Stimulated activated CD8-positive, alpha-beta memory T cell treated with anti-CD3 and anti-CD28 coated beads, Interleukin-12 subunit alpha, Interleukin-12 subunit beta, amount 100 ng/mL, for 24 hours (primary cell): Measurements from ENCODE around the gene FMOD.

Experiments used
- DNase-seq: peaks from one replicate; pipeline ENCODE4 v3.0.0-alpha.2; 2020; ENCODE audit errors: extremely low read depth

FMOD gene

DNA sequence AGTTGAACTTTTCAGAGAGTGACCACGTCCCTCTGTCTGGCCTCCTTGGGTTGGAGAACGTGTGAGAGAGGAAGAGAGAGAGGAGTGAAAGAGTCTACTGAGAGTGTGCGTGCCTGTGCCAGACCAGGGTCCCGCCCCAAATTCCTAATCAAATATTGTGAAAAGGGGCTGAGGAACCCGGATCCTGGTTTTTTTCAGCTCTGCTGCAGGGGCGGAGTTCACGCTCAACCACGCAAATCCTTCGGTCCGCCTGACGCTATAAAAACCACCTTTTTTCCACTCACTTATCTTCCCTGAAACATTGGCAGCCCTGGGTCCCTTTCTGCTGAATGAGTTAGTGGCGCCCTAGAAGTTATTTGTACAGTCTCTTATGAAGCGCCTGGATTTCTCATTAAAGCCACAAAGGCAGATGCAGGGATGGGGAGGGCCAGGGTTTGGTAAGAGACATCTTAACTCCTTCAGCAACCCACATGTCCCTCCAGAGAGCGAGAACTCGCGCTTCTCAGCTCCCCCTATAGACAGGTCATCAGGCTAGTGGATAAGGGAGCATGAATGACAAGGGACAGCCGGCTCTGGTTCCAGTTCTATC is at the start of gene FMOD:
FMOD (minus strand) TSS at position 86 of the 589 bp plus-strand sequence. CDS start 2,852 bp downstream, outside the sequence.
- no peak for DNase-seq

DNA sequence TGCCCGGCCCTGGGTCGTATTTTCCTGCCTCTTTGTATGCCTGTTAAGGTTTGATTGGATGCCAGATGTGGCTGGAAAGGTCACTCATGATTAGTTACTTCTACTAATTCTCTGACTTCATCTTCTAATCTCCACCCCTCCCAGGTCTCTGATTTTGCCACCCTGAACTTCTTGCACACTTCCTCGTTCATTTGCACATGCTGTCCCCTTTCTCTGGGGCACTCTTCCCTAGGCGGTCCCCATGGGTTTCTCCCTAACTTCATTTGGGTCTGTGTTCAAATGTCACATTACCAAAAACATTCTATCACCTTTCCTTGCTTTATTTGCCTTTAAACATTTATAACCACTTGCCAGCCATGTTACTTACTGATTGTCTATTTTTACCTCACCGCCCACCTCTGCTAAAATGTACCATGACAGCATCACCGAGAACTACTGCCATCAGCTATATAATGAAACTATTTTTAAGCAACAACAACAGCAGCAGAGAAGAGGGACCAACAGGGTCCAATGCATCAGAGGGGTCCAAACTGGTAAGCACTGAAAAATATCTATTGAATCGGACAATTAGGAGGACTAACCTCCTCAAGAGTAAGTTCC is 45.8 kb upstream of the FMOD start:
- no peak for DNase-seq

DNA sequence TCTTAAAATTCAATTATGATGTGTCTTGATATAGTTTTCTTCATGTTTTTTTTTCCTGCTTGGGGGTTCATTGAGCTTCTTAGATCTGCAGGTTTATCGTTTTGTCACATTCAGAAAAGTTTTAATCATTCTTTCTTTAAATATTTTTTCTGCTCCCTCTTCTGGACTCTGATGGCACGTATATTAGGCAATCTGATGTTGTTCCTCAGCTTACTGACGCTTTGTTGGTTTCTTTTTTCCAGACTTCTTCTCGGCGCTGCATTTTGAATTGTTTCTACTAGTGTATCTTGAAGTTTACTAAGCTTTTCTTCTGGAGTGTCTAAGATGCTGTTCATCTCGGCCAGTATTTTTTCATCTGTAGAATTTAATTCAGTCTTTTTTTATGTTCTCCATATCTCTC is 44.8 kb upstream of the FMOD start:
- no peak for DNase-seq

DNA sequence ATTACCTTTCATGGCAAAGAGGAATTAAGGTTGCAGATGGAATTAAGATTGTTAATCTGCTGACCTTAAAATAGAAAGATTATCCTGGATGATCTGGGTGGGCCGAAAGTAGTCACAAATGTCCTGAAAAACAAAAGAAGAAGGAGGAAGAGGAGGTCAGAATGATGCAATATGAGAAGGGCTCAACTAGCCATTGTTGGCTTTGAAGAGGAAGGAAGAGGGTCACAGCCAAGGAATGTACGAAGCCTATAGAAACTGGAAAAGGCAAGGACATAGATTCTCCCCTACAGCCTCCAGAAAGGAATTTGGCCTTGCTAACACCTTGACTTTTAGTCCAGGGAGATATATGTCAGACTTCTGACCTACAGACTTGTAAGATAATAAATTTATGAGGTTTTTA is 39.4 kb upstream of the FMOD start:
- DNase-seq = no peak

DNA sequence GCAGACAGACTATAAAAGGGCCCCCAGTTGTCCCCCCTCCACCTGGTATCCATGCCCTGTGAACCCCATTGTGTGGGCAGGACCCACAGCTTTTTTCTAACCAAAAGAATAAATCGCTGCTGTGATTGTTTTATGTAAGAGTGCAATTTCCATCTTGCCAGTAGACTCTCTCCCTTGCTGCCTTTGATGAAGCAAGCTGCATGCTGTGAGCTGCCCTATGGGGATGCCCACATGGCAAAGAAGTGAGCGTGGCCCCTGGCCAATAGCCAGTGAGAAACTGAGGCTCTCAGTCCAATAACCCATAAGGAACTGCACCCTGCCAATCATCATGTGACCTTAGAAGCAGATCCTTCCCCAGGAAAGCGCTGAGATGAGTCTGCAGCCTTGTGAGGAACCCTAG is 37.8 kb upstream of the FMOD start:
- DNase-seq = no peak

DNA sequence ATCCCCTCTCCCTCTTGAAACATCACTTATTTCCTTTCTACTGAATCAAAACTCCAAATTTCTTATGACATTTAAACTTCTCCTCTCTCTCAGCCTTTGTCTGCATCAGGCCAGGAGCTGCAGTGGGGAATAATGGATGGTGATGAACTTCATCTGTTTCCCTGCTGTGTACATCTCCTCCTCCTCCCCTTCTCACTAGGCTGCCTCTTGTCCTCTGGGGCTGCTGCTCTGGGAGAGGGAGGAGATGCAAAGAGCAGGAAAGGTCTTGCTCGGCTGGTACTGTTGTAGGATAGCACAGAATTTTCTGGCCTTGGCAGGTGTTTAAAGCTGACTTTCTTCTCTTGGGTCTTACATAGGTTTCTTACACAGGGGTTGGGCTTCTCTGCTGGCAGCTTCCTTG is 31.1 kb upstream of the FMOD start:
- no peak for DNase-seq

DNA sequence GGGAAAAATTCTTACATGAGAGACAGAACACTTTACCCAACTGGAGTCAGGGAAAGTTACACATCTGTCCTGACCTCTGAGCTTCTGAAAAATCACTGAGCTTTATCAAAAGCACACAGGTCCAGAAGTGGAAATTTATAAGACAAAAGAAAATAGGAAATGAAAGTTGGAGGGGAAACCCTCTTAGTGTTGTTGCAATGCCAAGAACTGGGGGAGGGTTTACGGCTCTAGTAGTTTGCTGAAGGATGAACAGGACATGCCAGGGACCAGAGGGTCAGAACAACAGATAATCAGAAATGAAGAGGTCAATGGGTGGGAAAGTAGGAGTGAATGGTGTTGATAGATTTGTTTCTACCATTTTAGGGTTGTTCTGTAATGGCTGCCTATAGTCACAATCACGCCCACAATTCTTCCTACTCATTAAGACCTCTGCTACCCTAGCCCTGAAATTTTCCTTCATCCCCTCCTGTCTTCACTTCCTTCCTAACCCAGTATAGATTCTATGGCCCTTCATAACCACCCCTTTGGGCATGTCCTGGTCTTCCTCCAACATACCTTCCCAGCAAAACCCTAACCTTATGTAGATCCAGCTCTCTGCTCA is 30.3 kb upstream of the FMOD start:
- no peak for DNase-seq

DNA sequence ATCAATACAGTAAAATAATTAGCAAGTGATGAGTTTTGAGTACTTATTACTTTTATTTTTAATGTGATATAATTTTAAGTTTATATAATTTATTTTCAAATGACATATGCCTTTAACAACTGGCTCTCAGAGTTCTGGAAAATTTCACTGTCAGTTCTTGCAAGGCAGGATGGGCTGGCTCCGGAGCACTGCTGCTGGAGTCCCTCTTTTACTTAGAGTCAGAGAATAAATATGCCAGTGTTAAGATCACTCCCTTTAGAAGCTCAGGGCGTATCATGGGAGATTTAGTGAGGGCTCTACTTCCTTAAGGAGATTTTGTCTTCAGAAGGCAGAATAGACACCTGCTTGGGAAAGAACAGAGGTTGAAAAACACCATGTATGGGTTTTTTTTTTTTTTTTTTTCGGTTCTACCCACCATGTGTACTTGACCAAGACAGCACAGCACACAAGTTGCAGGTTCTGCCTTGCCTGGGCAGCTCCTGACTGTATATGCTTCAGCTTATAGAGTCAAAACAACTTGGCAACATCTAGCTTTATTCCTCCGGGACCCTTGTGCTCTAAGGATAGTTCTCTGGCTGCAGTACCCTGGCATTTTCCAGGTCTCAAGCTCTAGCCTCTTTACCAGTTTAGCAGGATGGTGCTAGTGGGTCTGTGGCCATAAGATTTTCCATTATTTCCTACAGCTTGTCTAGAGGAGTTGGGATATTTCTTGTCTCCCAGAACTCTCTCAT is 29.7 kb upstream of the FMOD start:
- DNase-seq = no peak

DNA sequence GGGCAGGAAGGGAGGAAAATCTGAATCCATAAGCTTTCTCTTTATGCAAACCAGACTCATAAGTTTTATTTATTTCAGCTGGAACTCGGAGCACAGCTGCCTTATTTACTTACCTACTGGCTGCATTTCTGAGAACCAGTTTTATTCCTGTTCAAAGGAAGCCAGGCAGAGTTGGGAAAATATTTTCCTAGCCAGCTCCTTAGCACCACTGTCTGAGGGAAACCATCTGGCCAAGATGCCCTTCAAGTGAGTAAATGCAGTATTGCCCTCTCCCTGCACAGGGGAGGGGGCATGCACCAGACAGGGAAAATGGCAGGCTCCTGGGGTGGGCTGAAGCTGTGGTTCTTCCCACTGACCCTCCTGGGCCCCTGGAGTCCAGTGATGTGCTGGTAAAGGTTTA is 28.9 kb upstream of the FMOD start:
- no peak for DNase-seq

DNA sequence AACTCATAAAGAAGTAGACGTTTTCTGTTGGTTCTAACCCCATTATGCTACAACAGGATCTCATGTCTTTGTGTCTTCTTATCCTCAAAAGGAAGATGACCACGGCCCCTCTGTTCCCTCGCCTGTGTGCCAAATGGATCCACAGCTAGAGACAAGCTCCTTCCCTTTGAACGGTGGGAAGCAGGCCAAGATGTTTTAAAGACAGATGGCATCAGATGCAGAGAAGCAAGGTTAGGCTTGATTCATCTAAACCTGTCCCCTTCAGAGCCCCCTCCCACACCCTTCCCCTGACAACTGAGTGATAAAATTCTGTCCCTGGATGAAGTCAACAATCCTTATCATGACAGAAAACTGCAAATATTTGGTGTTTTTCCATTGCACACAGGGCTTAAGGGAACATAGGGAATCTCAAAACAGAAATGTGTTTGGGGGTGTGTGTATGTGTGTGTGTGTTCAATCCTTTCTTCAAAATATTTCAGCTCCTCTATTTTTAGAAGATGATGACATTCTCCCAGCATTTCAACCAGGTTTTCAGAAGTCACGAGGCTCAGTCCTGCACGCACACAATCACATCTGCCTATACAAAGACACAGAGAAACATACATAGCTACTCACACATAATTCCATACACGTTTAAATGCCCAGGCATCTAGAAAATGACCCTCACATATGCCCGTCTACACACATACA is 27.8 kb upstream of the FMOD start:
- no peak for DNase-seq

DNA sequence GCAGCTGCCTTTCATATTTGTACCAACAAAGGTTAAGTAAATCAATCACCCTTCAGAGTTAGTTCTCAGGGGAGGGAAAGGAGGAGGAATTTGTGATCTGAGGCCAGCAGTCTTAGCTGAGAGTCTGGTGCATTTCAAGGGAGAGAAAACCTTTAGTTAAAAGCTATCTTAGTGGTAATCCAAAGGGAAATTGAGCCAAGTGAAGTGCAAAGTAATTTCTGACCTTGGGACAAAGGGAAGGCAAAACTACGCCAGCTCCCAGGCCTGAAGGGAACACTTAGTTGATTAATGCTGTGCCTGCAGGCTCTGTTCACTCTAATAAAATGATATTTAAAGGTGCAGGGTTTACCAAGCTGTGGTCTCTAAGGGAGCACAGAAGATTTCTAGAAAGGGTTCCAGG is 23.1 kb upstream of the FMOD start:
- no peak for DNase-seq

DNA sequence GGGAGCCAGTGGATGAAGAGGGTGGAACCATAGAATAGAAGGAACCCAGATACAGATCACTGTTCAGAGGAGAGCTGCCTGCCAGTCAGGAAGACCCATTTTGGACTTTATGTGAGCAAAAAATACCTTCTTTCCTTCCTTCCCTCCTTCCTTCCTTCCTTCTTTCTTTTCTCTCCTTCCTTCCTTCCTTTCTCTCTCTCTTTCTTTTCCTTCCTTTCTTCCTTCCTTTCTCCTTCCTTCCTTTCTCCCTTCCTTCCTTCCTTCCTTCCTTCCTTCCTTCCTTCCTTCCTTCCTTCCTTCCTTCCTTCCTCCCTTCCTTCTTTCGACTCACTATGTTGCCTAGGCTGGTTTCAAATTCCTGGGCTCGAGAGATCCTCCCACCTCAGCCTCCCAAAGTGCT is 22.1 kb upstream of the FMOD start:
- DNase-seq = no peak

DNA sequence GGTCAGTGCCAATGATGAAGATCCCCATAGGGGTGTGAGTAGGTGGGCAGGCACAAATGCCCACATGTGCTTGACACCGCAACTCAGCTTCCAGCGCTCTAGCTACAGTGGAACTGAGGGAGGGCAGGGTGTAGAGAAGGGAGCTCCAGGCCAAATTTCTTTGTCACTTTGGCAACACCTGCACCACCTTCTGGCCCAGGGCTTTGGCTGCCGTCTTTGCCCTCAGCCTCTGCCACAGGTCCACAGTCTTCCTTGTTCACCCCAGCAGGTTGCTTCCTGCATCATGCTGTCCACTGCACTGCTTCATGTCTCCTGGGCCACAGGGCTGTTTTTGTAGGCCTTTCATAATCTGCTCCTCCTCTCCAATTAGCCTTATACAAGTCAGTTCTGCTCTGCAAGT is 20.4 kb upstream of the FMOD start:
- DNase-seq = no peak

DNA sequence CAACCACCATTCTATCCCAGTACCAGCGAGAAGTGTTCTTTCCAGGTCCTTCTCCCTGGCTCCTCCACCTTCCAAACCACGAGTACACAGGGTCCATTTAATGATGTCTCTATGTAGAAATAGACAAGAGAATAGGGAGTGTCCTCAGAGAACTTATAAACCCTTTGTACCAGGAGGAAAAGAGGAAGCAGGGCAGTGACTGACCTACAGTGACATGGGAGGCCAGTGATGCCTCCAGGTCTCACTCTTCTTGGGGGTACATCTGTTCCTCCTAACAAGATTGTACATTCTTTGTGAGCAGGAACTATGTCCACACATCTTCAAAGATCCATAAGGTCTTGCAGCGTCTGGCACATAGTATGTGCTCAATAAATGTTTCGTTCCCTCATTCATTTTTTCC is 18.7 kb upstream of the FMOD start:
- no peak for DNase-seq

DNA sequence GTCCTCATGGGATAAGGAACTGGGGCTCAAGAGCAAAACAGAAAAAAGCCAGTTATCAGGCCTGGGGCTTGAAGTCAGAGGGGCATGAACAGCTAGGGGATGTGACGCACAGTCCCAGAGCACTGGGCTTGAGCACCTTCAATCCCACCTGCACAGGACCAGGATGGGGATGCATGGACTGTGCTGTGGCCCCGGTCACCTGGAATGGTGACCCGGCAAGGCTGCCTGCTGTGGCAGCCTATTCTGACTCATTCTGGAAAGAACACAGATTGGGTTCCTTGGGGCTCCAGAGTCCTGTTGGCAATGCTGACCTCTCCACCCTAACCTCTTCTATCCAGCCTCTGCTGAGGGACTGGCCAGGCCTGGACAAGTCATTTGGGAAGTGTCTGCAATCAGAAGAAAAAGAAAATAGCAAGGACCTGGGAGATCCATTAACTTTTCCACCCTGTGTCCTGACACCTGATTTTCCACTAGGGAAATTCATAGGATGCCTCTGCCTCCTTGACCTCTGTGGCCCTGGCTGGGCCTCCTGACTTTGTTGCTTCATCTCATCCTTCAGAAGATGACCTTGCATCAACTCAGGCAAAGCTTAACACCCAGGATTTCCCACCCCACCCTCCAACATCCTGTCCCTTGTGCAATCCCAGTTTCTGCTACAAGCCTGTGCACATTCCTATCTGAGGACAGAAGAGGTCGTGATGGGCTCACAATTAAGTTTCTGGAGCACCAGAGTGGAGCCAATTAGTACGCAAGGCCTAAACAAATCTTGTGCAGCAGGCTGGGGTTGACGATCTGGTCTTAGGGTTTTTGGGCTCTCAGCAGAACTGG is 17.9 kb upstream of the FMOD start:
- no peak for DNase-seq

DNA sequence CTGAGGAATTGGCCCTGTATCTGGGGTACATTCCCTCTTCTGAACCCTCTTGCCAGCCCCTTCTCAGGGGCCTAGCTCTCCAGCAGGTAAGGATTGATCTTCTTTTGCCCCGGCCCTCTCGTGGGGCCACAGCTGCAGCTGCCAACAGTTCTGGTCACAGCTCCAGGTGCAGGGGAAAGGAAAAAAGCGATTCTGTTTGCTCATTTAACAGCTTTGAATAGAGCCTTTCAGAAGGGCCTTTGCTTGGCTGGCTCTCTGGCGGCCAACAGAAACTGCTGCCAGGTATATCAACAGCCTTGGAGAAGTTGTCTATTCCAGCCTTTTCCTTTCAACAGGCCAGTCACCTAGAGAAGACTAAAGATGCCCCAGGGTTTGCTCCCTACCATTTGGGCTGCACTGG is 16.1 kb upstream of the FMOD start:
- no peak for DNase-seq

DNA sequence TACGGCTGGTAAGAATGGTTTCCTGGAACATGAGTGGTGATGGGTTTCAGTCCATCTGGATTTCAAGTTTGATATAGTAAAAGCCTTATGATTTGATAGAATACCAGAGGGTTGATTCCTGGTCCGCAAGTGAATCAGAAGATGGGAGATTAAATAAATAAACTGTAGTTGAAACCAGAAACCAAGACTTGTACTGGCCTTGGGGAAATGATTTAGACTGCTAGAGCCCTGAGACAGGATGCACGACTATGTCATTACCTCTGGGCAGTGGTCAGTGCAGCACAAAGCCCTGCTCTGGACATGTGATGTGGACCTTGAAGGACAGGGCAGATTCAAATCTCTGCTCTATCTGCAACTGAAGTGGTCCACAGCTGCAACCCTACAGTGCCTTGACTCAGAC is 15.6 kb upstream of the FMOD start:
- DNase-seq = no peak

DNA sequence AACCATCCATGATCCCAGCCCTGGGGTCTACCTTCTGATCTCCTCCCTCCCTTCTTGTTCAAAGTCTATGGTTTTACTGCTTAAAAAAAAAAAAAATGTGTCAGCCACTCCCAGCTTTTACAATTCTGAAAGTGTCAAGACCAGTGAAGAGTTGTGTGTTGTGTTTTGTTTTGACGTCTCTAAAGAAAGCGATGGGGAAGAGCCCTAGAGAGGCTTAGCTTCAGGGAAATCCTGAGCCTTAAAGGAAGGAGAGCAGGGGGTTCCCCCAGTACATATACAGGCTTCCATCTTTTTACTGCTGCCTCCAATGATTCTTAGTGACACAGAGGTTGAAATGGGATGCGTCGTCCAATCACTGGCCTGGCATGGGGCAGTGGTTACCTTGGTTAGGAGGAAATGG is 13.9 kb upstream of the FMOD start:
- no peak for DNase-seq

DNA sequence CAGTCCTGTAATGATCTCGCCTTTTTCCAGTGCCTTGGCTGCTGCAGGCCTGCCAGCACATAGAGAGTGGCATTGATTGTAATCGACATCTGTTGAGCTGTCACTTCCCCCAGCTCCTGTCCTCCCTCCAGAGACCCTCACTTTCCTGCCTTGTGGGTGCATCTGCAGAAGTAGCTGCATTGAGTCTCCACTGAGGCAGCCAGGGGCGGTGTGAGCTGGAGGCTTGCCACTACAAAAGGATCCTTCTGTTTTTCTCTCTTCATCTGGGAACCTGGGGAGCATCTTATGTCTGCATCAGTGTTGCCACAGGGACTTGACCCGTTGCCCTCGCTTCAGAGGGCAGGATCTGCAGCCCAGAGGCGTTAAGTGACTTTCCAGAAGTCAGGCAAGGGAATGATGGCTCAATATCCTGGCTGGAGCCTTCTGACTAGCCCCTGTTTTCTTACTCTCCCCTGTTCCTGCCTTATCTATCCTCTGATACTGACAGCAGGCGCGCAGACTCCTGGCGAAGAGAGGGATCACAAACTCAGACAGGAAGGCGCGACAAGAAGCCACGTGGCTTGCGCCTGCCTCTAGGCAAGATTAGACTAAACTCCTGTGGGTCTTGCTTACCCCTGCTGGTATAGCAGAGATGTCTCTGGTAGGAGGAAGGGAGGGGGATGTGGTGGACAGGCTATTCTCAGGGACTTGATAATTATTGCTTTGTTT is 13.3 kb upstream of the FMOD start:
- no peak for DNase-seq

DNA sequence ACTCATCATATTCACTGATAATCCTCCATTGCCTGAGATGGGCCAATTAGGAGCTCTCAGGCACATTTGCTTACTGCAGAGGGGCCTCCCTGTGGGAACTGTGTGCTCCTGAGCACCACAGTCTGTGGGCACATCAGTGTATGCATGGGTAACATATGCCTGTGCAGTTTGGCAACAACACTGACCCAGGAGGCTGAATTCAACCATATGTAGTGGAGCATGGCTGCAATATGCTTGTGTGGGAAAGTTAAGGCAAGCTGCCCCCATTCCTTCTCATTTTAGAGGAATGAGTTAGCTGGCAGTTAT is 11.8 kb upstream of the FMOD start:
- no peak for DNase-seq
